ENCODE data around the gene C12orf42.

- TF ChIP-seq, protein P1, sequence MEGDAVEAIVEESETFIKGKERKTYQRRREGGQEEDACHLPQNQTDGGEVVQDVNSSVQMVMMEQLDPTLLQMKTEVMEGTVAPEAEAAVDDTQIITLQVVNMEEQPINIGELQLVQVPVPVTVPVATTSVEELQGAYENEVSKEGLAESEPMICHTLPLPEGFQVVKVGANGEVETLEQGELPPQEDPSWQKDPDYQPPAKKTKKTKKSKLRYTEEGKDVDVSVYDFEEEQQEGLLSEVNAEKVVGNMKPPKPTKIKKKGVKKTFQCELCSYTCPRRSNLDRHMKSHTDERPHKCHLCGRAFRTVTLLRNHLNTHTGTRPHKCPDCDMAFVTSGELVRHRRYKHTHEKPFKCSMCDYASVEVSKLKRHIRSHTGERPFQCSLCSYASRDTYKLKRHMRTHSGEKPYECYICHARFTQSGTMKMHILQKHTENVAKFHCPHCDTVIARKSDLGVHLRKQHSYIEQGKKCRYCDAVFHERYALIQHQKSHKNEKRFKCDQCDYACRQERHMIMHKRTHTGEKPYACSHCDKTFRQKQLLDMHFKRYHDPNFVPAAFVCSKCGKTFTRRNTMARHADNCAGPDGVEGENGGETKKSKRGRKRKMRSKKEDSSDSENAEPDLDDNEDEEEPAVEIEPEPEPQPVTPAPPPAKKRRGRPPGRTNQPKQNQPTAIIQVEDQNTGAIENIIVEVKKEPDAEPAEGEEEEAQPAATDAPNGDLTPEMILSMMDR (IDR thresholded peaks at IDR 0.05) = no peak
- no peak for TF ChIP-seq POLR2A (IDR thresholded peaks at IDR 0.05)
Observed at GRCh38 chr12:103382119-103382518, 113.6 kb downstream of the C12orf42 start.

Data from prostate gland (tissue), 2 donors.